HepG2 (cell line): ENCODE data around the gene NGEF. TPM values are rescaled to one million over a fixed set of nuclear protein-coding genes. Genes with fewer than 3 reads are reported as not detected.
A peak's percentile ranks its signal among the peaks of the same experiment; 100 is the strongest.

Source experiments
- ARNT2 ChIP-seq: sonication (generic); formaldehyde crosslinking; IDR thresholded peaks from 2 replicates; pipeline ENCODE4 v1.8.0; 2022; ENCODE audit warnings: mild to moderate bottlenecking, low read depth, missing genetic modification reagents, moderate library complexity
- ATF7-NPFF ChIP-seq: sonication (generic); formaldehyde crosslinking; IDR thresholded peaks from 2 replicates; pipeline ENCODE4 v1.8.1; 2023; ENCODE audit warnings: mild to moderate bottlenecking, low read depth, missing genetic modification reagents, moderate library complexity
- KAT8 ChIP-seq: IDR thresholded peaks from 2 replicates; pipeline ENCODE4 v1.6.1; 2016; ENCODE audit warnings: missing genetic modification reagents, missing compliant biosample characterization
- KDM5B ChIP-seq: sonication (generic); formaldehyde crosslinking; IDR thresholded peaks from 2 replicates; pipeline ENCODE4 v1.4.0; 2020; ENCODE audit warnings: missing genetic modification reagents, mild to moderate bottlenecking, borderline replicate concordance
- ZBTB3 ChIP-seq: sonication (generic); formaldehyde crosslinking; IDR thresholded peaks from 2 replicates; pipeline ENCODE4 v1.4.0; 2020; ENCODE audit warnings: low read depth, mild to moderate bottlenecking, moderate library complexity, missing genetic modification reagents, borderline replicate concordance
- ZNF792 ChIP-seq: IDR thresholded peaks from 2 replicates; pipeline ENCODE4 v1.6.1; 2016
- polyA plus RNA-seq, 8 experiments: library from polyadenylated mRNA; depleted of rRNA in 3 of 8; stranded (reverse) in 7 of 8; unstranded in 1 of 8; fragments of >200 nt; fragmentation: Illumina TruSeq in 4 of 8; extraction: Trizol in 4 of 8; gene quantifications; 2 replicates each; pipeline versions ENCODE4 v1.2.1 to v1.2.3, GENCODE V29; 2011 to 2016; ENCODE audit warnings: low read depth in 4 of 8, missing spikeins in 1 of 8, mixed read lengths in 1 of 8; ENCODE audit not compliant: insufficient read depth in 1 of 8
- total RNA-seq, 5 experiments: library from RNA; depleted of rRNA; stranded (reverse); fragments of >200 nt; fragmentation: Illumina TruSeq; extraction: Trizol; gene quantifications; 2 replicates each; pipeline ENCODE4 v1.2.3, GENCODE V29; 2016; ENCODE audit warnings: low read depth in 1 of 5
- TF ChIP-seq, protein P1 (sequence below), 2 experiments: fragments of 450-650 bp in 1 of 2; sonication (generic) in 1 of 2; formaldehyde crosslinking in 1 of 2; IDR thresholded peaks; 2 replicates each; pipeline versions ENCODE4 v1.6.1 to v1.8.0; 2016 to 2022; ENCODE audit warnings: antibody characterized with exemption in 1 of 2, mild to moderate bottlenecking in 1 of 2, missing genetic modification reagents in 1 of 2
- TF ChIP-seq, protein P2 (sequence below), 2 experiments: sonication (generic) in 1 of 2; formaldehyde crosslinking in 1 of 2; IDR thresholded peaks; 2 replicates each; pipeline versions ENCODE4 v1.6.1 to v1.9.0; 2014 to 2022; ENCODE audit warnings: antibody characterized with exemption in 1 of 2, borderline replicate concordance in 1 of 2, inconsistent platforms in 1 of 2, low read depth in 1 of 2, missing genetic modification reagents in 1 of 2

Gene NGEF
- total and polyA plus RNA-seq, 2 of the 13 experiments (the other 11 are each of a cell fraction or from before 2014, with no cell fraction given) = 14.4 to 36.9 TPM

DNA sequence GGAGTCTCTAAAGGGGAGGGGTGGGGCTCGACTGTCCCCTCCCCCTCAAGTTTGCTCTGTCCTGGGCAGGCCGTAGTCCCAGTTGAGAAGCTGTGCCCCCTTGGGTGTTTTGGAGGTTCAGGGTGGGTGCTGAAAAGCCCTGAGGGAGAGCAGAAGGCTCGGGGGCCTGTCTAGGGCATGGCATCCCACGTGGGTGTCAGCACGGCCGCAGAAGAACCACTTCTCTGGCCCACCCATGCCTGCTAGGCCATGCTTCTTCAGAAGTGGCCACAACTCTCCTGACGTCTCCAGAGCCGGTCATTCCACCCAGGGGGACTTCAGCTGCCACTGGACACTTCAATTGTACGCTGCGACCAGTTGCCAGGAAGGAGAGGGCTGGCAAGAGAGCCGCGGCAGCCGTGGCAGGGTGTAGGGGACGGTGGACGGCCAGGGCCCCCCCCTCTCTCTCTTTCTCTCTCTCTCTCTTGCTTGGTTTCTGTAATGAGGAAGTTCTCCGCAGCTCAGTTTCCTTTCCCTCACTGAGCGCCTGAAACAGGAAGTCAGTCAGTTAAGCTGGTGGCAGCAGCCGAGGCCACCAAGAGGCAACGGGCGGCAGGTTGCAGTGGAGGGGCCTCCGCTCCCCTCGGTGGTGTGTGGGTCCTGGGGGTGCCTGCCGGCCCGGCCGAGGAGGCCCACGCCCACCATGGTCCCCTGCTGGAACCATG, 46.9 kb upstream of the NGEF start, which contains the start of gene INPP5D (continued):
- TF ChIP-seq, protein P1, sequence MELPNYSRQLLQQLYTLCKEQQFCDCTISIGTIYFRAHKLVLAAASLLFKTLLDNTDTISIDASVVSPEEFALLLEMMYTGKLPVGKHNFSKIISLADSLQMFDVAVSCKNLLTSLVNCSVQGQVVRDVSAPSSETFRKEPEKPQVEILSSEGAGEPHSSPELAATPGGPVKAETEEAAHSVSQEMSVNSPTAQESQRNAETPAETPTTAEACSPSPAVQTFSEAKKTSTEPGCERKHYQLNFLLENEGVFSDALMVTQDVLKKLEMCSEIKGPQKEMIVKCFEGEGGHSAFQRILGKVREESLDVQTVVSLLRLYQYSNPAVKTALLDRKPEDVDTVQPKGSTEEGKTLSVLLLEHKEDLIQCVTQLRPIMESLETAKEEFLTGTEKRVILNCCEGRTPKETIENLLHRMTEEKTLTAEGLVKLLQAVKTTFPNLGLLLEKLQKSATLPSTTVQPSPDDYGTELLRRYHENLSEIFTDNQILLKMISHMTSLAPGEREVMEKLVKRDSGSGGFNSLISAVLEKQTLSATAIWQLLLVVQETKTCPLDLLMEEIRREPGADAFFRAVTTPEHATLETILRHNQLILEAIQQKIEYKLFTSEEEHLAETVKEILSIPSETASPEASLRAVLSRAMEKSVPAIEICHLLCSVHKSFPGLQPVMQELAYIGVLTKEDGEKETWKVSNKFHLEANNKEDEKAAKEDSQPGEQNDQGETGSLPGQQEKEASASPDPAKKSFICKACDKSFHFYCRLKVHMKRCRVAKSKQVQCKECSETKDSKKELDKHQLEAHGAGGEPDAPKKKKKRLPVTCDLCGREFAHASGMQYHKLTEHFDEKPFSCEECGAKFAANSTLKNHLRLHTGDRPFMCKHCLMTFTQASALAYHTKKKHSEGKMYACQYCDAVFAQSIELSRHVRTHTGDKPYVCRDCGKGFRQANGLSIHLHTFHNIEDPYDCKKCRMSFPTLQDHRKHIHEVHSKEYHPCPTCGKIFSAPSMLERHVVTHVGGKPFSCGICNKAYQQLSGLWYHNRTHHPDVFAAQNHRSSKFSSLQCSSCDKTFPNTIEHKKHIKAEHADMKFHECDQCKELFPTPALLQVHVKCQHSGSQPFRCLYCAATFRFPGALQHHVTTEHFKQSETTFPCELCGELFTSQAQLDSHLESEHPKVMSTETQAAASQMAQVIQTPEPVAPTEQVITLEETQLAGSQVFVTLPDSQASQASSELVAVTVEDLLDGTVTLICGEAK (IDR thresholded peaks at IDR 0.05) = no peak
- TF ChIP-seq, protein P1 (CRISPR knock-in tag; IDR thresholded peaks at IDR 0.05) = no peak; the same call in 1 of the 2 replicates
- TF ChIP-seq ZNF792 (CRISPR knock-in tag) = no peak; the same call in none of the 2 replicates
- peak; percentile 62 for TF ChIP-seq KAT8 (CRISPR knock-in tag)
- TF ChIP-seq KDM5B = peak; percentile 17; the same call in 1 of the 2 replicates
- TF ChIP-seq ARNT2 = peak; percentile 71; the same call in 1 of the 2 replicates
- no peak; the same call in 1 of the 2 replicates for TF ChIP-seq ZBTB3 (CRISPR knock-in tag)
- peak; percentile 27; the same call in 1 of the 2 replicates for TF ChIP-seq ATF7-NPFF (CRISPR knock-in tag)
- TF ChIP-seq, protein P2, sequence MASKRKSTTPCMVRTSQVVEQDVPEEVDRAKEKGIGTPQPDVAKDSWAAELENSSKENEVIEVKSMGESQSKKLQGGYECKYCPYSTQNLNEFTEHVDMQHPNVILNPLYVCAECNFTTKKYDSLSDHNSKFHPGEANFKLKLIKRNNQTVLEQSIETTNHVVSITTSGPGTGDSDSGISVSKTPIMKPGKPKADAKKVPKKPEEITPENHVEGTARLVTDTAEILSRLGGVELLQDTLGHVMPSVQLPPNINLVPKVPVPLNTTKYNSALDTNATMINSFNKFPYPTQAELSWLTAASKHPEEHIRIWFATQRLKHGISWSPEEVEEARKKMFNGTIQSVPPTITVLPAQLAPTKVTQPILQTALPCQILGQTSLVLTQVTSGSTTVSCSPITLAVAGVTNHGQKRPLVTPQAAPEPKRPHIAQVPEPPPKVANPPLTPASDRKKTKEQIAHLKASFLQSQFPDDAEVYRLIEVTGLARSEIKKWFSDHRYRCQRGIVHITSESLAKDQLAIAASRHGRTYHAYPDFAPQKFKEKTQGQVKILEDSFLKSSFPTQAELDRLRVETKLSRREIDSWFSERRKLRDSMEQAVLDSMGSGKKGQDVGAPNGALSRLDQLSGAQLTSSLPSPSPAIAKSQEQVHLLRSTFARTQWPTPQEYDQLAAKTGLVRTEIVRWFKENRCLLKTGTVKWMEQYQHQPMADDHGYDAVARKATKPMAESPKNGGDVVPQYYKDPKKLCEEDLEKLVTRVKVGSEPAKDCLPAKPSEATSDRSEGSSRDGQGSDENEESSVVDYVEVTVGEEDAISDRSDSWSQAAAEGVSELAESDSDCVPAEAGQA (IDR thresholded peaks at IDR 0.05; ENCODE audit: low read depth) = 0 out of 2 replicates have a peak, but pooled peaks have one; percentile 12
- TF ChIP-seq, protein P2 (CRISPR knock-in tag; IDR thresholded peaks at IDR 0.05; ENCODE audit: borderline replicate concordance) = no peak
